Activated T-helper 2 cell treated with anti-CD3 and anti-CD28 coated beads, Interferon-gamma antibody, Interleukin-2, Interleukin-4, amounts not matched to agents 10 μg/mL and 5 μg/mL and 100 μg/mL, durations not matched to agents 14 hours and 24 hours and 36 hours (primary cell): Measurements from ENCODE around the gene ROBO1. TPM values are rescaled to one million over a fixed set of nuclear protein-coding genes. Genes with fewer than 3 reads are reported as not detected.
"Not testable (repeated sequence)": the region's sequence is repeated elsewhere in the genome, so short reads cannot be mapped to it uniquely, and the experiment has no call there.

ENCODE experiments used
- DNase-seq: peaks from one replicate; pipeline ENCODE4 v3.0.0; 2021; ENCODE audit warnings: low spot score
- H3K27ac Mint-ChIP-seq: one replicate; pipeline ENCODE4 v1.8.0; 2021; ENCODE audit warnings: mixed read lengths
- H3K27me3 Mint-ChIP-seq: one replicate; pipeline ENCODE4 v1.8.0; 2021; ENCODE audit warnings: low read depth, mixed read lengths
- H3K36me3 Mint-ChIP-seq: one replicate; pipeline ENCODE4 v1.8.0; 2021; ENCODE audit warnings: low read depth, mixed read lengths
- H3K4me1 Mint-ChIP-seq: one replicate; pipeline ENCODE4 v1.8.0; 2021; ENCODE audit warnings: low read depth, mixed read lengths
- H3K4me3 Mint-ChIP-seq: one replicate; pipeline ENCODE4 v1.8.0; 2021; ENCODE audit warnings: low read depth, mild to moderate bottlenecking, moderate library complexity, mixed read lengths
- H3K9me3 Mint-ChIP-seq: one replicate; pipeline ENCODE4 v1.8.0; 2021; ENCODE audit warnings: mixed read lengths
- intact Hi-C: fragments of 100-400 bp; cut with micrococcal nuclease; formaldehyde crosslinking; loops from one replicate; pipeline ENCODE4 v1.15.1; 2023
- total RNA-seq: library from RNA; stranded (reverse); gene quantifications from 2 replicates; pipeline ENCODE4 v1.2.3, GENCODE V29; 2022

The ROBO1 gene
- total RNA-seq, 1 donor from 2014 or later = not detected

DNA sequence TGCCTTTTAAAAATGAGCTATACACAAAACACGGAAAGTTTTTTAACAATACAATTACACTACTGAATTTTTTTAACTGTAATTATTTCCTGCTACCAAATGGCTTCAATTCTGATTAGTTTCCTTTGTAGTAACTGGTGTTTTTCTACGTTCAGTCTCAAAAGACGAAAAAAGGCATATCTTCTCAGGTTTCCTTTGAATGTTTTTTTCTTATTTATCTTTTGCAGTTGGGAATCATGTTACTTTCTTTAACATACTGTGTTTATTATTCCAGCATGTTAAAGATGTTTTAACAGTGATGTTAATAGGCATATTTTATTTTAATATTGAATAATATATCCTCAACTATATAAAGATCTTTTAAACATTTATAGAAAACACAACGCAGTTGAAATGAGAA, 1055.5 kb downstream of the ROBO1 start:
- H3K36me3 Mint-ChIP-seq = no peaks in the 10 kb centered on the region
- H3K27me3 Mint-ChIP-seq = no peaks in the 10 kb centered on the region
- no peak for DNase-seq
- H3K27ac Mint-ChIP-seq = no peak overlapping the region
- peaks cover 13% of the 10 kb centered on the region for H3K9me3 Mint-ChIP-seq
- H3K4me1 Mint-ChIP-seq = no peaks in the 10 kb centered on the region
- intact Hi-C loops = no loop called here
- no peak overlapping the region for H3K4me3 Mint-ChIP-seq

DNA sequence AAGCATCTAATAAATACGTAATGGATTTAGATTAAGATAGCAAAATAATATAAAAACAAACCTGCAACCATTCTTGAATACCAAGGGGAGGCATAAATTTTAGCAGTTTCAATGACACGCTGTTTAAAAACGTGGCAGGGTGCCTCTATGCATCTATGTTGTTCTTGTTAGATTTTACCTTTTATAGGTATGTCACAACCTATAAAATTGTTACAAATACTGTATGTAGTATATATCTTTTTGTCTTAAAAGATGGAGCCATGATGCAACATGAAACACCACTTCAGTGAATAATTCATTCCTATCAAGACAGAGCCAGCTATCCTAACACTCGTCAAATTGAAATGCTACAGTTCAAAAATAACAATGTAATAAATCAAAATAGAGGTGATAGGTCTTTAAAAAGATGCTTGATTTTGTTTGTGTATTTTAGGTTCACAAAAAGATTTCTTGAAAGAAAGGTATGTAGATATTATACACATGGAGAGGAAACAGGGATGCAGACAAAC, 1059.2 kb downstream of the ROBO1 start:
- peaks cover 4% of the 10 kb centered on the region for H3K9me3 Mint-ChIP-seq
- H3K4me1 Mint-ChIP-seq = no peaks in the 10 kb centered on the region
- H3K27me3 Mint-ChIP-seq = no peaks in the 10 kb centered on the region
- DNase-seq = no peak
- intact Hi-C loops = no loop called here
- no peaks in the 10 kb centered on the region for H3K36me3 Mint-ChIP-seq
- H3K27ac Mint-ChIP-seq = no peak overlapping the region
- H3K4me3 Mint-ChIP-seq = no peak overlapping the region

DNA sequence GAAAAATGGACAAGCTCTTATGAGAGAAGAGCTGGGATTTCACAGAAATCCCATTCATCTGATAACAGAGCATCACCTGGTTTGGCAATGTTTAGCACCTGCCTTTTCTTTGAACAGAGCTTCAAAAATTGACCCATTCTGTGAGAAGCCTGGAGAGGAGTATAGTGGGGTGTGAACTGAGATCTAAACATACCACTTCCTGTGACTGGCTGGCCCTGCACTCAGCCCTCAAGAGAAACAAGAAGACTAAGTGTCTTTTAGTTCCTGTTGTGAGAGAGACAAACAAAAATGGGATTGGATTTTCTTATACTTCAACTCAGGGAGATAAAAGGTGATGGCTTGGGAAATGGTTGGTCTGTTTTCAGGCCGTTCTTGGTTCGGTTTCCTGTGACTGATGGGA, 1060.2 kb downstream of the ROBO1 start:
- H3K4me3 Mint-ChIP-seq = no peak overlapping the region
- no peaks in the 10 kb centered on the region for H3K4me1 Mint-ChIP-seq
- H3K27me3 Mint-ChIP-seq = no peaks in the 10 kb centered on the region
- no peak overlapping the region for H3K27ac Mint-ChIP-seq
- peaks cover 4% of the 10 kb centered on the region for H3K9me3 Mint-ChIP-seq
- DNase-seq = no peak
- H3K36me3 Mint-ChIP-seq = no peaks in the 10 kb centered on the region
- intact Hi-C loops = no loop called here

DNA sequence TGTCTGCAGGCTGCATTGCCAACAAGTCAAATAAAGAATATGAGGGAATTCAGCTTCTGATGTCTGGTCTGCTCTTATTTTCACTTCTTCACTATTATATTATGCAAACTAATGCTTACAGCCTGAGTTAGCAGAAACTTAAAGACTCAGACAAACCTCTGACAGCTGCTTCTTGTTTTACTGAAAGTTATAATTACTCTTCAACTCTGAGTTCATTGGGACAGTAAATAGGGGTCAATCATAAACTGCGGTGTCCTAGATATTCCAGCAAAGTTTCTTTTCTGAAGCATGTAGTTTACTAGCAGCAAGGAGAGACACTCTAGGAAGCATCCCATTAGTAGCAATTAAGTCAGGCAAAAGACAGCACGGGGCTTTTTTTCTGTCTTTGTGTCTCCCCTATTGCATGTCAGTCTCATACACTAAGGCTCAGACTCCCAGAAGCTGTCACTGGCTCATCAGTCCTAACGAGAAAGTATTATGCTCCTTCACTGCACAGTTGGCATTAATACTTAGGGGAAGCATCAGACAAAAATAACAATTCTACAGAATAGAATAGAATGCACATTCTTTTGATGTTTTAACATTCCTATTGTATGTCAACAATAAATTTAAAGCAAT, 1060.8 kb downstream of the ROBO1 start:
- no peak for DNase-seq
- H3K36me3 Mint-ChIP-seq = no peaks in the 10 kb centered on the region
- H3K27ac Mint-ChIP-seq = no peak overlapping the region
- H3K27me3 Mint-ChIP-seq = no peaks in the 10 kb centered on the region
- H3K4me1 Mint-ChIP-seq = no peaks in the 10 kb centered on the region
- intact Hi-C loops = no loop called here
- peaks cover 4% of the 10 kb centered on the region for H3K9me3 Mint-ChIP-seq
- no peak overlapping the region for H3K4me3 Mint-ChIP-seq

DNA sequence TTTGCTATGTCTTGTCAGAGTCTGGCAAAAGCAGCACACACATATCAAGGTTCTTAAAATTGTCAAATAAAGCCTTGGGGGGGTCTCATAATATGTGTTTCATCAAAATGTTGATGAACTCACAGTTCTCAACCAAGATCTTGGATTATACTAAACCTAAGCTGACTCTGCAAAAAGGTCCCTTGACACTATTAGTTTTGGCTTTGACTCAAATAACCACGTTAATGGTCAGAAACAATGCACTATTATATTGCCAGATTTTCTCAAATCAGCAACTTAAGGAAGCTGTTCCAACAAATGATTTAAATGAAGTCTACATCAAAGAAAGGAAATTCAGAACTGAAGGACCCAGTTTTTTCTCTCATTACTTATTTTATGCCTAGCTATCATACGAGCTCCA, 1063.9 kb downstream of the ROBO1 start:
- no peak overlapping the region for H3K4me3 Mint-ChIP-seq
- H3K27me3 Mint-ChIP-seq = no peaks in the 10 kb centered on the region
- peaks cover 8% of the 10 kb centered on the region for H3K9me3 Mint-ChIP-seq
- H3K36me3 Mint-ChIP-seq = no peaks in the 10 kb centered on the region
- no peak overlapping the region for H3K27ac Mint-ChIP-seq
- DNase-seq = no peak
- intact Hi-C loops = no loop called here
- H3K4me1 Mint-ChIP-seq = no peaks in the 10 kb centered on the region

DNA sequence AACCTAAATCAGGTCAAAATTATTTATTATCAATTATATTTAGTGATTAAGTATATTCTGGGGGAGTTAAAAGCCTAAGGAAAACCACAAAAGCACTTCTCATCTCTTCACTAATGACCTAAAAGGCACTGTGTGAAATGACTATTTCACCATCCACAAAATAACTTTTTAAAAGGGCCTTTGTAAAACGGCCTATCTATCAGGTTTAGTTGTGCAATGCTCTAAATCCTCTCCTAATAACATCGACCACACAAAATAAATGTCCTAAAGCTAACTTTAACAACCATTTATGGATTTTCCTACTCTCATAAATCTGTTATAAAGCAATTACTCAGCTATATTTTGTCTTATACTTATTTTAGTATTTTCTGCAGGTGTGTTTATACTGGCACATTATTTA, 1066.3 kb downstream of the ROBO1 start:
- intact Hi-C loops = no loop called here
- Mint-ChIP-seq H3K4me3 (no peak overlapping the region), H3K27me3 (no peaks in the 10 kb centered on the region), H3K27ac (no peak overlapping the region), H3K9me3 (peaks cover 8% of the 10 kb centered on the region), H3K36me3 (no peaks in the 10 kb centered on the region), H3K4me1 (no peaks in the 10 kb centered on the region)
- DNase-seq = no peak

DNA sequence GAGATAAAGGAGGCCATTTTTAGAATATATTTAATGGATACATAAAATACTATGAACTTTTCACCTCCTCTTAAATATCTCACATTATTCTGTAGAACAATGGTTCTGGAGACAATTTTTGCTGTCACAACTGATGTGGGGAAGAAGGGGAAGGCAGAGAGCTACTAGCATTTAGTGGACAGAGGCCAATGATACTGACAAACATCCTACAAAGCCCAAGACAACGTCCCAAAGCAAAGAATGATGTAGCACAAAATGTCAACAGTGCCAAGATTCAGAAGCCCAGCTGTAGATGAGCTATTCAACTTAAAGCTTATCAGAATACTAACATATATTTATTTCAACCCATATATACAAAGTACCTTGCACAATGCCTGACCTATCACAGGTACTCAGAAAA, 1069.4 kb downstream of the ROBO1 start:
- DNase-seq = no peak
- Mint-ChIP-seq H3K9me3 (peaks cover 4% of the 10 kb centered on the region), H3K27me3 (no peaks in the 10 kb centered on the region), H3K27ac (no peak overlapping the region), H3K36me3 (no peaks in the 10 kb centered on the region), H3K4me3 (no peak overlapping the region), H3K4me1 (no peaks in the 10 kb centered on the region)
- intact Hi-C loops = no loop called here

DNA sequence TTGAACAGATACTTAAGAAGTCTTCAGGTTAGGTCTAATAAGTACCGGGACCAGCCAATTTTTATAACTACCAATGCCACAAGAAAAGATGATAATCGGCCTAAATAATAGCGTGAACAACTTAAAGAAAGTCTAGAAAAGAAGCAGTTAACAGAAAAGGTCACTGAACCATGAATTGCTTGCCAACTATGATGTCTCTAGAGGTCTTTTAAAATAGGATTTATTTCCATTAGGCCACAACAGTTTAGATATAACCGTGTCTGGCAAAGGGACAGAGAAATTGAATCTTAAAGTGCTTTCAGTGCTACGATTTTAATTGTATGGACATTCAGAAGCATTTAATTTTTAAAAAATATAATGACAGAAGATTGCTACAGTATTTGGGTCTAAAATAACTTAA, 1070.4 kb downstream of the ROBO1 start:
- intact Hi-C loops = no loop called here
- H3K4me1 Mint-ChIP-seq = no peaks in the 10 kb centered on the region
- no peak for DNase-seq
- no peaks in the 10 kb centered on the region for H3K27me3 Mint-ChIP-seq
- no peak overlapping the region for H3K27ac Mint-ChIP-seq
- no peaks in the 10 kb centered on the region for H3K36me3 Mint-ChIP-seq
- H3K4me3 Mint-ChIP-seq = no peak overlapping the region
- peaks cover 4% of the 10 kb centered on the region for H3K9me3 Mint-ChIP-seq

DNA sequence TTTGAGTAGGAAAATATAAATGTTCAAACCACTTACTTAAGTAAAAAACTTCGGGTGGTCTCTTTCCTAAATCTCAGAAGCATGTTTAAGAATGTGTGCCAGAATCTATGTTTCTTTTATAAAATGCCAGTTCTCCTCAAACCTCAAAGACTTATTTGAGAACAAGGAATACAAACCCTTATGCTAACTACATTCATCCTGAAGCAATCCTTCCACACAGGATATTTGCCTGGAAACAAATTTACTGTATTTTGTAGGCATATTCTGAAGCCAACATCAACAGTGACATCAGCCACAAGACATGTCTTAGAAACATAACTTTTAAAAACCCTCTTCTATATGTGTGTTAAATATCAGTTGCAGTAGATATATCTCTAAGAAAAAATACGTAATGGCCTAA, 1077.0 kb downstream of the ROBO1 start:
- no peaks in the 10 kb centered on the region for H3K9me3 Mint-ChIP-seq

DNA sequence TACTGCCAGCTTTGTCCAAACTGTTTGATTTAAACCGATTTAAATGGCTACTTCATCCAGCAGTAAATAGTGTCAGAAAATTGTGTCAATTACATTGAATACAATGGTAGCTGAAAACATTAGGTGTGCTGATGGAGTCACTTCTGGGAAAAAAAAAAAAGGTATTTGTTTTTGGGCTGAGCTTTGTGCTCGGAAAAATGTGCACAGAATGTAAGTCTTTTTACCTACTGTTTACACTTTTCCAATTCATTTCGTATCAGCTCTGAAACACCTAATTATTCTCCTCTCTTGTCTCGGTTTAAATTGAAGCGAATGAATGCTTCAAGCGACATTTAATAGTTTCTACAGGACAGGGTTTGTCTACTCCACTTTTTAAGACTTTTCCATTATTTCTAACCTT, 1078.4 kb downstream of the ROBO1 start:
- Mint-ChIP-seq H3K4me1 (no peaks in the 10 kb centered on the region), H3K4me3 (no peak overlapping the region), H3K27me3 (no peaks in the 10 kb centered on the region), H3K27ac (no peak overlapping the region), H3K9me3 (peaks cover 1% of the 10 kb centered on the region), H3K36me3 (no peaks in the 10 kb centered on the region)
- no peak for DNase-seq
- intact Hi-C loops = no loop called here

More for the DNA sequence above, 1077.0 kb downstream of the ROBO1 start:
- Mint-ChIP-seq H3K27ac (no peak overlapping the region), H3K4me3 (no peak overlapping the region), H3K36me3 (no peaks in the 10 kb centered on the region), H3K4me1 (no peaks in the 10 kb centered on the region), H3K27me3 (no peaks in the 10 kb centered on the region)
- DNase-seq = no peak
- intact Hi-C loops = no loop called here

DNA sequence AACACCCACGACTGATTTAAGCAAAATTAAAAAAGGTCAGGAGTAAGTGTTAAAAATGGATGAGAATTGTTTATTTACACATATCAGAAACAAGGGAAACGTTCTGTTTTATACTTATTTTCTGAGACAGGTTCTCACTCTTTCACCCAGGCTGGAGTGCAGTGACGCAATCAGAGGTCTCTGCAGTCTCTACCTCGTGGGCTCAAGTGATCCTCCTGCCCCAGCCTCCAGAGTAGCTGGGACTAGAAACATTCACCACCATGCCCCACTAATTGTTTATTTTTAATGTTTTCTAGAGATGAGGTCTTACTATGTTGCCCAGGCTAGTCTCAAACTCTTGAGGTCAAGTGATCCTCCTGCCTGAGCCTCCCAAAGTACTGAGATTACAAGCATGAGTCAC, 1080.3 kb downstream of the ROBO1 start:
- no peak overlapping the region for H3K27ac Mint-ChIP-seq
- H3K4me3 Mint-ChIP-seq = no peak overlapping the region
- intact Hi-C loops = no loop called here
- H3K27me3 Mint-ChIP-seq = no peaks in the 10 kb centered on the region
- peaks cover 4% of the 10 kb centered on the region for H3K9me3 Mint-ChIP-seq
- H3K36me3 Mint-ChIP-seq = no peaks in the 10 kb centered on the region
- H3K4me1 Mint-ChIP-seq = no peaks in the 10 kb centered on the region
- DNase-seq = no peak

DNA sequence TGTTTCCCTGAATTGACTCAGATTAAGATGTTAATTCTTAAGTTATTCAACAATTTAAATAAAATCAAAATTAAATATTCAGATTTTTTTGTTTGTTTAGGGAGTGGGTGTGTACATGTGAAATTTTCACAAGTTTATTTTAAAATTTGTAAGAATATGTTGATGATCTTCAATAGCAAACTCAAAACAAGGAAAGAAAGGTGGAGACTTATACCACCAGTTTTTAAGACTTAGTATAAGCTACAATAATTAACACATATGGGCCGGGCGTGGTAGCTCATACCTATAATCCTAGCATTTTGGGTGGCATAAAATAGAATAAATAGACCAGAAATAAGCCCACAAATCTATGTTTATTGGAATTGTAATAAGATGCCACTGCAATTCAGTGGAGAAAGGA, 1084.5 kb downstream of the ROBO1 start:
- H3K36me3 Mint-ChIP-seq = no peaks in the 10 kb centered on the region
- DNase-seq = no peak
- no peak overlapping the region for H3K27ac Mint-ChIP-seq
- H3K27me3 Mint-ChIP-seq = no peaks in the 10 kb centered on the region
- no peak overlapping the region for H3K4me3 Mint-ChIP-seq
- H3K4me1 Mint-ChIP-seq = no peaks in the 10 kb centered on the region
- H3K9me3 Mint-ChIP-seq = peaks cover 4% of the 10 kb centered on the region
- intact Hi-C loops = no loop called here

DNA sequence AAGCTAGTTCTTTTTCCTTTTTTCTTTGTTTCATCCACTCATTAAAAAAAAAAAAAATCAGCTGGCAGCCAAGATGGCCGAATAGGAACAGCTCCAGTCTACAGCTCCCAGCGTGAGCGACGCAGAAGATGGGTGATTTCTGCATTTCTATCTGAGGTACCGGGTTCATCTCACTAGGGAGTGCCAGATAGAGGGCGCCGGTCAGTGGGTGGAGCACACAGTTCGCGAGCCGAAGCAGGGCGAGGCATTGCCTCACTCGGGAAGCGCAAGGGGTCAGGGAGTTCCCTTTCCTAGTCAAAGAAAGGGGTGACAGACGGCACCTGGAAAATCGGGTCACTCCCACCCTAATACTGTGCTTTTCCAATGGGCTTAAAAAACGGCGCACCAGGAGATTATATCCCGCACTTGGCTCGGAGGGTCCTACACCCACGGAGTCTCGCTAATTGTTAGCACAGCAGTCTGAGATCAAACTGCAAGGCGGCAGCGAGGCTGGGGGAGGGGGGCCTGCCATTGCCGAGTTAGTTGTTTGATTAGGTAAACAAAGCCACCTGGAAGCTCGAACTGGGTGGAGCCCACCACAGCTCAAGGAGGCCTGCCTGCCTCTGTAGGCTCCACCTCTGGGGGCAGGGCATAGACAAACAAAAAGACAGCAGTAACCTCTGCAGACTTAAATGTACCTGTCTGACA, 1092.5 kb downstream of the ROBO1 start:
- H3K4me1 Mint-ChIP-seq, DNase-seq, H3K27ac Mint-ChIP-seq, H3K36me3 Mint-ChIP-seq, H3K27me3 Mint-ChIP-seq, intact Hi-C loops, H3K9me3 Mint-ChIP-seq, H3K4me3 Mint-ChIP-seq: not testable (repeated sequence)
